ENCODE data around the gene PCDHGA1.

DNA sequence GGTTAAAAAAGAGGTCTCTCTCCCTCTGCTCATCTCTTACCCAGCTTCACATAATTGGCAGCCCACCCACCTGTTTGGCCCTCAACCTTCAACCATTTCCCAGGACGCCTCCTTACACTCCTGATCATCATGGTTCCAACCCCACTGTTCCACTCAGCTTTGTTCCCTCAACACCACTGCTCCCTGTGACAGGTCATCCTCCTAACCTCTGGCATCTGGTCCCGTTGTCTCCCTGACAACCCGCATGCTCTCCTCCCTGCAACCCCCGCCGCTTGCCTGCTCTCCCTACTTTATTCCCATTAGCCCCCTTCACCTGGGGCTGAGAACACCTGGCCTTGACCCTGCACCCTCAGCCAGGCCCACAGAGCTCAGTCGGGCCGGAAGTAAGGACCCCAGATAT lies 171.4 kb downstream of the PCDHGA1 start:
- TF ChIP-seq NBN (IDR thresholded peaks at IDR 0.05; ENCODE audit: low read depth) (no peak), PPARD (CRISPR knock-in tag; IDR thresholded peaks at IDR 0.05) (no peak), OTX1 (CRISPR knock-in tag; IDR thresholded peaks at IDR 0.05) (no peak), POLR2AphosphoS5 (IDR thresholded peaks at IDR 0.05; ENCODE audit: control insufficient read depth, insufficient read depth, low read depth, low read length) (no peak), NCOA4 (IDR thresholded peaks at IDR 0.05; ENCODE audit: partially characterized antibody) (no peak), POLR2A (conservative IDR thresholded peaks at IDR 0.05) (no peak)
- TF ChIP-seq, protein P1, sequence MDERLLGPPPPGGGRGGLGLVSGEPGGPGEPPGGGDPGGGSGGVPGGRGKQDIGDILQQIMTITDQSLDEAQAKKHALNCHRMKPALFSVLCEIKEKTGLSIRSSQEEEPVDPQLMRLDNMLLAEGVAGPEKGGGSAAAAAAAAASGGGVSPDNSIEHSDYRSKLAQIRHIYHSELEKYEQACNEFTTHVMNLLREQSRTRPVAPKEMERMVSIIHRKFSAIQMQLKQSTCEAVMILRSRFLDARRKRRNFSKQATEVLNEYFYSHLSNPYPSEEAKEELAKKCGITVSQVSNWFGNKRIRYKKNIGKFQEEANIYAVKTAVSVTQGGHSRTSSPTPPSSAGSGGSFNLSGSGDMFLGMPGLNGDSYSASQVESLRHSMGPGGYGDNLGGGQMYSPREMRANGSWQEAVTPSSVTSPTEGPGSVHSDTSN (CRISPR knock-in tag; IDR thresholded peaks at IDR 0.05; ENCODE audit: low read depth) = no peak
- TF ChIP-seq, protein P1 (tag; conservative IDR thresholded peaks at IDR 0.05; ENCODE audit: low read depth) = no peak
- TF ChIP-seq, protein P2, sequence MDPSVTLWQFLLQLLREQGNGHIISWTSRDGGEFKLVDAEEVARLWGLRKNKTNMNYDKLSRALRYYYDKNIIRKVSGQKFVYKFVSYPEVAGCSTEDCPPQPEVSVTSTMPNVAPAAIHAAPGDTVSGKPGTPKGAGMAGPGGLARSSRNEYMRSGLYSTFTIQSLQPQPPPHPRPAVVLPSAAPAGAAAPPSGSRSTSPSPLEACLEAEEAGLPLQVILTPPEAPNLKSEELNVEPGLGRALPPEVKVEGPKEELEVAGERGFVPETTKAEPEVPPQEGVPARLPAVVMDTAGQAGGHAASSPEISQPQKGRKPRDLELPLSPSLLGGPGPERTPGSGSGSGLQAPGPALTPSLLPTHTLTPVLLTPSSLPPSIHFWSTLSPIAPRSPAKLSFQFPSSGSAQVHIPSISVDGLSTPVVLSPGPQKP (CRISPR knock-in tag; IDR thresholded peaks at IDR 0.05) = no peak
- TF ChIP-seq, protein P3, sequence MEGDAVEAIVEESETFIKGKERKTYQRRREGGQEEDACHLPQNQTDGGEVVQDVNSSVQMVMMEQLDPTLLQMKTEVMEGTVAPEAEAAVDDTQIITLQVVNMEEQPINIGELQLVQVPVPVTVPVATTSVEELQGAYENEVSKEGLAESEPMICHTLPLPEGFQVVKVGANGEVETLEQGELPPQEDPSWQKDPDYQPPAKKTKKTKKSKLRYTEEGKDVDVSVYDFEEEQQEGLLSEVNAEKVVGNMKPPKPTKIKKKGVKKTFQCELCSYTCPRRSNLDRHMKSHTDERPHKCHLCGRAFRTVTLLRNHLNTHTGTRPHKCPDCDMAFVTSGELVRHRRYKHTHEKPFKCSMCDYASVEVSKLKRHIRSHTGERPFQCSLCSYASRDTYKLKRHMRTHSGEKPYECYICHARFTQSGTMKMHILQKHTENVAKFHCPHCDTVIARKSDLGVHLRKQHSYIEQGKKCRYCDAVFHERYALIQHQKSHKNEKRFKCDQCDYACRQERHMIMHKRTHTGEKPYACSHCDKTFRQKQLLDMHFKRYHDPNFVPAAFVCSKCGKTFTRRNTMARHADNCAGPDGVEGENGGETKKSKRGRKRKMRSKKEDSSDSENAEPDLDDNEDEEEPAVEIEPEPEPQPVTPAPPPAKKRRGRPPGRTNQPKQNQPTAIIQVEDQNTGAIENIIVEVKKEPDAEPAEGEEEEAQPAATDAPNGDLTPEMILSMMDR (IDR thresholded peaks at IDR 0.05 in 2 of 3, conservative IDR thresholded peaks at IDR 0.05 in 1 of 3; ENCODE audit: insufficient read depth in 2 of 3, low read depth in 1 of 3, low read length in 3 of 3) = no peak

Measured in K562 (cell line).